GM23338 (cell line): ENCODE results near the gene HNRNPM. TPM values are rescaled to one million over a fixed set of nuclear protein-coding genes. Genes with fewer than 3 reads are reported as not detected.

Experiments
- ATAC-seq: fragments of 200-7000 bp; cut with Tn5 transposase; 3 replicates; pipeline ENCODE4 v1.9.1; 2020
- DNase-seq: peaks from one replicate; pipeline ENCODE4 v3.0.0-alpha.2; 2015; ENCODE audit warnings: low spot score
- H2AFZ ChIP-seq: fragments of 200-600 bp; sonication (generic); 2 replicates; pipeline ENCODE4 v1.8.0; 2016; ENCODE audit warnings: antibody characterized with exemption, mild to moderate bottlenecking, moderate library complexity
- H3F3A ChIP-seq: fragments of 200-600 bp; sonication (generic); replicated peaks from 2 replicates; pipeline ENCODE4 v1.8.0; 2017; ENCODE audit warnings: antibody characterized with exemption, mixed run types, low read depth
- H3K27ac ChIP-seq: fragments of 200-600 bp; sonication (generic); 2 replicates; pipeline ENCODE4 v1.6.1; 2016; ENCODE audit warnings: low read depth
- H3K27me3 ChIP-seq: fragments of 200-600 bp; sonication (generic); 2 replicates; pipeline ENCODE4 v1.8.0; 2016; ENCODE audit warnings: mild to moderate bottlenecking, mixed run types, moderate library complexity; ENCODE audit not compliant: insufficient read depth
- H3K36me3 ChIP-seq: fragments of 200-600 bp; sonication (generic); 2 replicates; pipeline ENCODE4 v1.8.0; 2016; ENCODE audit warnings: mild to moderate bottlenecking; ENCODE audit not compliant: insufficient read depth
- H3K4me1 ChIP-seq: fragments of 200-600 bp; sonication (generic); 2 replicates; pipeline ENCODE4 v1.8.0; 2016; ENCODE audit warnings: mild to moderate bottlenecking, moderate library complexity; ENCODE audit not compliant: insufficient read depth
- H3K4me2 ChIP-seq: fragments of 200-600 bp; sonication (generic); 2 replicates; pipeline ENCODE4 v1.7.1; 2017; ENCODE audit warnings: mixed run types
- H3K4me3 ChIP-seq: fragments of 200-600 bp; sonication (generic); 2 replicates; pipeline ENCODE4 v1.6.1; 2016; ENCODE audit warnings: mixed run types
- H3K79me2 ChIP-seq: fragments of 200-600 bp; sonication (generic); replicated peaks from 2 replicates; pipeline ENCODE4 v1.8.0; 2017; ENCODE audit warnings: mild to moderate bottlenecking; ENCODE audit not compliant: insufficient read depth
- H3K9me2 ChIP-seq: fragments of 200-600 bp; sonication (generic); 2 replicates; pipeline ENCODE4 v1.8.0; 2017; ENCODE audit not compliant: insufficient read depth
- H4K20me1 ChIP-seq: fragments of 200-600 bp; sonication (generic); replicated peaks from 2 replicates; pipeline ENCODE4 v1.8.0; 2017; ENCODE audit warnings: mild to moderate bottlenecking; ENCODE audit not compliant: insufficient read depth
- H3K27ac Mint-ChIP-seq: 2 replicates; pipeline ENCODE4 v1.8.0; 2020; ENCODE audit warnings: inconsistent platforms, mild to moderate bottlenecking, moderate library complexity, mixed read lengths
- H3K27me3 Mint-ChIP-seq: 3 replicates; pipeline ENCODE4 v1.8.0; 2022; ENCODE audit warnings: low read depth, mild to moderate bottlenecking, moderate library complexity, mixed read lengths, inconsistent platforms; ENCODE audit not compliant: insufficient read depth, poor library complexity
- H3K36me3 Mint-ChIP-seq: 3 replicates; pipeline ENCODE4 v1.8.0; 2021; ENCODE audit warnings: low read depth, mild to moderate bottlenecking, inconsistent platforms, moderate library complexity, mixed read lengths
- H3K4me1 Mint-ChIP-seq: 3 replicates; pipeline ENCODE4 v1.8.0; 2020; ENCODE audit warnings: mild to moderate bottlenecking, inconsistent platforms, mixed read lengths
- H3K4me3 Mint-ChIP-seq: 3 replicates; pipeline ENCODE4 v1.8.0; 2021; ENCODE audit warnings: moderate library complexity, mild to moderate bottlenecking, inconsistent platforms, mixed read lengths
- H3K9me3 Mint-ChIP-seq: 3 replicates; pipeline ENCODE4 v1.8.0; 2020; ENCODE audit warnings: moderate library complexity, mild to moderate bottlenecking, inconsistent platforms, mixed read lengths
- CTCF ChIP-seq, 2 experiments: fragments of 200-600 bp in 1 of 2; sonication (generic) in 1 of 2; conservative IDR thresholded peaks; 2 replicates each; pipeline versions ENCODE4 v1.5.1 to v1.6.1; 2016 to 2017; ENCODE audit warnings: antibody characterized with exemption in 2 of 2, low read depth in 2 of 2, mild to moderate bottlenecking in 2 of 2, moderate library complexity in 1 of 2
- POLR2AphosphoS5 ChIP-seq: IDR thresholded peaks from 2 replicates; pipeline ENCODE4 v1.6.1; 2016; ENCODE audit warnings: antibody characterized with exemption, low read depth
- ZNF114 ChIP-seq: fragments of 250-450 bp; sonication (Bioruptor Pico); IDR thresholded peaks from 2 replicates; pipeline ENCODE4 v1.5.0; 2020; ENCODE audit warnings: mild to moderate bottlenecking, moderate library complexity
- polyA plus RNA-seq: library from polyadenylated mRNA; unstranded; fragments of >200 nt; fragmentation: Nextera tagmentation; extraction: Ambion mirVana; gene quantifications from 2 replicates; pipeline ENCODE4 v1.2.1, GENCODE V29; 2016
- total RNA-seq: library from RNA; depleted of rRNA; stranded (reverse); fragments of >200 nt; shearing (Covaris generic); gene quantifications from 2 replicates; pipeline ENCODE4 v1.2.3, GENCODE V29; 2014
- TF ChIP-seq, protein P1 (sequence below): IDR thresholded peaks from 2 replicates; pipeline ENCODE4 v1.6.1; 2016; ENCODE audit warnings: antibody characterized with exemption

Gene HNRNPM
- total and polyA plus RNA-seq, 2 experiments from 2014 or later, result 291 to 389 TPM

DNA sequence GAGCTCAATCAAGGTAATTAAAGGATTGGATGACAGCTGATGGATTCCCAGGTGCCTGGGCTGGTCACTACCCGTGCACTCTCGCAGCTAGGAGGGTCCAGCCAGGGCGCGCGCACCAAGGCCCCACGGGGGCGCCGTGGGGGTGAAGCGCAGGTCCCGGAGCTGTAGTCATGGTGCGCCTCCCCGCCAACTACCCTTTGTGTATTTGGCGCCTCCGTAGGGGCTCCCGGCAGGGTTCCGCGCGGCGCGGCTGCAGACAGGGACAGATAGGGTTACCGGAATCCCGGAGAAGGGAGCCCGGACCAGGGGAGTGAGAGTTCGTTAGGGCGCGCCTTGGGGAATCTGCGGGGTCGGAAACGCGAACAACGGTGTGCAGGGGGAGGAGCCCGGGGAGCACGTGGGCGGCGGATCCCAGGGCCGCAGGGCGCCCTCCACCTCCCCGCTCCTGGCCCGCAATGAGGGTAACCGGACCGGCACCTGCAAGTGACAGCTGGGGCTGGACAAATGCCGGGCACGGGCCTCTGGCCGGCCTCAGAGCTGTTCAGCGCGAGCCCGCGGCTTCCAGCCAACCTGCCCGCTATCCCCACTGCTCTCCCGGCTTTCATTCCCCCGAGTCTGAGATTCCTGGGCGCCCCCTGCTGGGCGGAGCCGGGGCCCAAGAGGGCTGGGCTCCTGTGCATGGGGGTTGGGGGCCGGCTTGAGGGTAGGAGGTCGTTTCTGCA lies 61.1 kb downstream of the HNRNPM start:
- peak overlapping the region; percentile 96 for H2AFZ ChIP-seq

DNA sequence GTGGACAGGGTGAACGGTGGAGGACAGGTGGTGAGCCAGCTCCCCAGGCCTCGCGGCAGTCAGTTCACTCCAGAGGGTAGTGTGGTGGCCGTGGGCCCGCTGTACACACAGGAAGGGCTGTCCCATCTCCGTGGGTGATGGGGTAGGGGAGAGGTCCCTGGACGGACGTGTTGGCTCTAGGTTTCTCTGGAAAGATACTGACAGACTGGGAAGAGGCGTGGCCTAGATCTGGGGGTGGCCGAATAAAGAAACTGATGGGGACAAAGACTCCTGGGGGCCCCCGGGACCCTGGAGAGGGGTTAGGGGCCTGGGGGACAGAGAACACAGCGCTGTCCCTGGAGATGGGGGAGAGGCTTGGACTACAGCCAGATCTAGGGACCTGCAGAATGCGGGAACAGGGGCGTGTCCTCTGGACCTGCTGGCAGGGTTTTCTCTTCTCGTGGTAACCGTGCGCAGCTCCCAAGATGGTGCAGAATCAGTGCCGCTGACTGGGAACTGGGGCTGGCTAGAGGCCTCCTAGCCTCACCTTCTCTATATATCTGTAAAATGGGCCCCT lies 61.7 kb downstream of the HNRNPM start:
- H3K27me3 ChIP-seq, result no peaks in the 10 kb centered on the region
- Mint-ChIP-seq H3K4me3 (peak overlapping the region; percentile 81), H3K27ac (no peak overlapping the region), H3K36me3 (0 out of 3 replicates have a peak, but pooled peaks cover 4% of the 10 kb centered on the region), H3K4me1 (peaks cover 10% of the 10 kb centered on the region; the same call in 2 of the 3 replicates), H3K27me3 (peaks cover 18% of the 10 kb centered on the region), H3K9me3 (no peaks in the 10 kb centered on the region)
- peaks cover 4% of the 10 kb centered on the region for H3K4me1 ChIP-seq
- DNase-seq (peak; percentile 75), ATAC-seq (peak; percentile 48)
- H3K9me2 ChIP-seq, result no peaks in the 10 kb centered on the region
- H3K79me2 ChIP-seq, result no peaks in the 10 kb centered on the region
- H3K4me3 ChIP-seq, result peak overlapping the region; percentile 82
- no peak overlapping the region for H3K27ac ChIP-seq
- TF ChIP-seq POLR2AphosphoS5 (no peak), CTCF (conservative IDR thresholded peaks at IDR 0.05; ENCODE audit: low read depth in 2 of 2) (0 out of 4 replicates have a peak, but pooled peaks of 1 of the 2 experiments have one; percentile 17)
- H4K20me1 ChIP-seq, result no peaks in the 10 kb centered on the region
- peak overlapping the region; percentile 96 for H2AFZ ChIP-seq
- H3K36me3 ChIP-seq, result no peaks in the 10 kb centered on the region
- H3K4me2 ChIP-seq, result peak overlapping the region; percentile 96
- 0 out of 2 replicates have a peak, but pooled peaks cover 8% of the 10 kb centered on the region for H3F3A ChIP-seq

More for the DNA sequence above, 61.1 kb downstream of the HNRNPM start:
- Mint-ChIP-seq H3K4me1 (peaks cover 12% of the 10 kb centered on the region; the same call in 2 of the 3 replicates), H3K9me3 (no peaks in the 10 kb centered on the region), H3K27me3 (peaks cover 24% of the 10 kb centered on the region), H3K27ac (no peak overlapping the region), H3K4me3 (peak overlapping the region; percentile 81), H3K36me3 (0 out of 3 replicates have a peak, but pooled peaks cover 4% of the 10 kb centered on the region)
- H3F3A ChIP-seq, result 0 out of 2 replicates have a peak, but pooled peaks cover 8% of the 10 kb centered on the region
- no peaks in the 10 kb centered on the region for H3K27me3 ChIP-seq
- H3K36me3 ChIP-seq, result no peaks in the 10 kb centered on the region
- H3K79me2 ChIP-seq, result no peaks in the 10 kb centered on the region
- H3K4me1 ChIP-seq, result peaks cover 4% of the 10 kb centered on the region
- TF ChIP-seq CTCF (conservative IDR thresholded peaks at IDR 0.05; ENCODE audit: low read depth in 2 of 2) (peak; percentile 71 to 80), ZNF114 (CRISPR knock-in tag) (no peak)
- TF ChIP-seq, protein P1, sequence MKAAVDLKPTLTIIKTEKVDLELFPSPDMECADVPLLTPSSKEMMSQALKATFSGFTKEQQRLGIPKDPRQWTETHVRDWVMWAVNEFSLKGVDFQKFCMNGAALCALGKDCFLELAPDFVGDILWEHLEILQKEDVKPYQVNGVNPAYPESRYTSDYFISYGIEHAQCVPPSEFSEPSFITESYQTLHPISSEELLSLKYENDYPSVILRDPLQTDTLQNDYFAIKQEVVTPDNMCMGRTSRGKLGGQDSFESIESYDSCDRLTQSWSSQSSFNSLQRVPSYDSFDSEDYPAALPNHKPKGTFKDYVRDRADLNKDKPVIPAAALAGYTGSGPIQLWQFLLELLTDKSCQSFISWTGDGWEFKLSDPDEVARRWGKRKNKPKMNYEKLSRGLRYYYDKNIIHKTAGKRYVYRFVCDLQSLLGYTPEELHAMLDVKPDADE, result 0 out of 2 replicates have a peak, but pooled peaks have one; percentile 31
- DNase-seq, result peak; percentile 92
- H4K20me1 ChIP-seq, result no peaks in the 10 kb centered on the region
- peak; percentile 82 for ATAC-seq
- peak overlapping the region; percentile 96 for H3K4me2 ChIP-seq
- peak overlapping the region; percentile 50; the same call in 1 of the 2 replicates for H3K27ac ChIP-seq
- no peaks in the 10 kb centered on the region for H3K9me2 ChIP-seq
- H3K4me3 ChIP-seq, result peak overlapping the region; percentile 82
